GM12878 (cell line): ENCODE results near the gene RBM48. TPM values are rescaled to one million over a fixed set of nuclear protein-coding genes. Genes with fewer than 3 reads are reported as not detected.

Source experiments
- BCL11A ChIP-seq: IDR thresholded peaks from 2 replicates; pipeline ENCODE4 v1.6.1; 2011; ENCODE audit warnings: low read depth, low read length
- CBX3 ChIP-seq: fragments of 200-600 bp; sonication (generic); IDR thresholded peaks from 2 replicates; pipeline ENCODE4 v1.6.1; 2016; ENCODE audit warnings: low read depth, borderline replicate concordance
- EGR1 ChIP-seq, 2 experiments: IDR thresholded peaks; 1 replicate in 1 of 2; 2 replicates in 1 of 2; pipeline ENCODE4 v1.6.1; 2011 to 2012; ENCODE audit warnings: low read depth in 2 of 2, low read length in 2 of 2, borderline replicate concordance in 1 of 2, mild to moderate bottlenecking in 1 of 2, moderate library complexity in 1 of 2
- ESRRA ChIP-seq: IDR thresholded peaks from 2 replicates; pipeline ENCODE4 v1.6.1; 2012; ENCODE audit warnings: mild to moderate bottlenecking, low read length, improper control_type of control experiment
- HDAC6 ChIP-seq: fragments of 200-600 bp; sonication (generic); IDR thresholded peaks from one replicate; pipeline ENCODE4 v1.8.0; 2017; ENCODE audit warnings: antibody characterized with exemption; ENCODE audit not compliant: unreplicated experiment
- IRF4 ChIP-seq: IDR thresholded peaks from 2 replicates; pipeline ENCODE4 v1.6.1; 2011; ENCODE audit warnings: low read depth, low read length
- JUND ChIP-seq: IDR thresholded peaks from 2 replicates; pipeline ENCODE4 v1.6.1; 2012; ENCODE audit warnings: low read depth, mild to moderate bottlenecking, low read length, improper control_type of control experiment, moderate library complexity
- MTA2 ChIP-seq: fragments of 450-650 bp; IDR thresholded peaks from 2 replicates; pipeline ENCODE4 v1.6.1; 2016; ENCODE audit warnings: low read depth, mild to moderate bottlenecking, moderate library complexity
- NFYA ChIP-seq: IDR thresholded peaks from 2 replicates; pipeline ENCODE4 v1.6.1; 2011; ENCODE audit warnings: low read depth, mild to moderate bottlenecking, low read length, improper control_type of control experiment, borderline replicate concordance
- NR2C2 ChIP-seq: IDR thresholded peaks from 2 replicates; pipeline ENCODE4 v1.6.1; 2011; ENCODE audit warnings: borderline replicate concordance, low read depth; ENCODE audit not compliant: control insufficient read depth, insufficient read length
- POLR2AphosphoS2 ChIP-seq: IDR thresholded peaks from 2 replicates; pipeline ENCODE4 v1.6.1; 2011; ENCODE audit warnings: low read depth, mild to moderate bottlenecking, low read length, improper control_type of control experiment, moderate library complexity
- RAD51 ChIP-seq: fragments of 450-650 bp; IDR thresholded peaks from 2 replicates; pipeline ENCODE4 v1.6.1; 2016; ENCODE audit warnings: moderate library complexity, mild to moderate bottlenecking, inconsistent platforms
- RB1 ChIP-seq: fragments of 450-650 bp; formaldehyde crosslinking; IDR thresholded peaks from 2 replicates; pipeline ENCODE4 v1.6.1; 2017; ENCODE audit warnings: mild to moderate bottlenecking, borderline replicate concordance
- STAT1 ChIP-seq: fragments of 450-650 bp; conservative IDR thresholded peaks from 2 replicates; pipeline ENCODE4 v1.6.1; 2014; ENCODE audit warnings: antibody characterized with exemption, mild to moderate bottlenecking
- TCF3 ChIP-seq: IDR thresholded peaks from 2 replicates; pipeline ENCODE4 v1.6.1; 2012; ENCODE audit warnings: low read depth, mild to moderate bottlenecking, low read length, borderline replicate concordance; ENCODE audit not compliant: insufficient read depth
- ZNF207 ChIP-seq: fragments of 450-650 bp; IDR thresholded peaks from 2 replicates; pipeline ENCODE4 v1.6.1; 2014; ENCODE audit warnings: antibody characterized with exemption, mild to moderate bottlenecking, borderline replicate concordance
- ZNF217 ChIP-seq: fragments of 450-650 bp; IDR thresholded peaks from 2 replicates; pipeline ENCODE4 v1.6.1; 2017; ENCODE audit warnings: antibody characterized with exemption, mild to moderate bottlenecking
- ZNF384 ChIP-seq: IDR thresholded peaks from 2 replicates; pipeline ENCODE4 v1.6.1; 2012; ENCODE audit warnings: low read depth, mild to moderate bottlenecking, low read length, improper control_type of control experiment, borderline replicate concordance
- polyA plus RNA-seq, 11 experiments: library from polyadenylated mRNA; depleted of rRNA in 4 of 11; unstranded in 6 of 11; stranded (reverse) in 5 of 11; fragments of >200 nt; fragmentation: Nextera tagmentation in 4 of 11; fragmentation: Illumina TruSeq in 1 of 11; extraction: Ambion mirVana in 4 of 11; extraction: Trizol in 1 of 11; gene quantifications; 1 replicate in 1 of 11; 2 replicates in 10 of 11; pipeline versions ENCODE4 v1.2.1 to v1.2.3, GENCODE V29; 2011 to 2016; ENCODE audit warnings: inconsistent platforms in 2 of 11, missing spikeins in 2 of 11, low read depth in 1 of 11
- total RNA-seq, 4 experiments: library from RNA; depleted of rRNA in 3 of 4; stranded (reverse); fragments of >200 nt in 3 of 4; fragmentation: Illumina TruSeq in 1 of 4; extraction: Trizol in 1 of 4; gene quantifications; 2 replicates each; pipeline versions ENCODE4 v1.2.1 to v1.2.3, GENCODE V29; 2013 to 2021
- TF ChIP-seq, protein P1 (sequence below): fragments of 450-650 bp; IDR thresholded peaks from 2 replicates; pipeline ENCODE4 v1.6.1; 2017; ENCODE audit warnings: mild to moderate bottlenecking, moderate library complexity
- TF ChIP-seq, protein P2 (sequence below): fragments of 150-350 bp; IDR thresholded peaks from 2 replicates; pipeline ENCODE4 v1.6.1; 2014; ENCODE audit warnings: mild to moderate bottlenecking, low read depth, low read length
- TF ChIP-seq, protein P3 (sequence below): IDR thresholded peaks from 2 replicates; pipeline ENCODE4 v1.6.1; 2012; ENCODE audit warnings: low read depth, low read length, improper control_type of control experiment
- TF ChIP-seq, protein P4 (sequence below): IDR thresholded peaks from 2 replicates; pipeline ENCODE4 v1.6.1; 2011; ENCODE audit warnings: mild to moderate bottlenecking, low read depth, low read length, moderate library complexity; ENCODE audit not compliant: insufficient replicate concordance

RBM48 gene
- total and polyA plus RNA-seq, 10 of the 15 experiments (the other 5 are each of a cell fraction or from before 2014, with no cell fraction given): 8.5 to 14.7 (median 11.6) TPM

DNA sequence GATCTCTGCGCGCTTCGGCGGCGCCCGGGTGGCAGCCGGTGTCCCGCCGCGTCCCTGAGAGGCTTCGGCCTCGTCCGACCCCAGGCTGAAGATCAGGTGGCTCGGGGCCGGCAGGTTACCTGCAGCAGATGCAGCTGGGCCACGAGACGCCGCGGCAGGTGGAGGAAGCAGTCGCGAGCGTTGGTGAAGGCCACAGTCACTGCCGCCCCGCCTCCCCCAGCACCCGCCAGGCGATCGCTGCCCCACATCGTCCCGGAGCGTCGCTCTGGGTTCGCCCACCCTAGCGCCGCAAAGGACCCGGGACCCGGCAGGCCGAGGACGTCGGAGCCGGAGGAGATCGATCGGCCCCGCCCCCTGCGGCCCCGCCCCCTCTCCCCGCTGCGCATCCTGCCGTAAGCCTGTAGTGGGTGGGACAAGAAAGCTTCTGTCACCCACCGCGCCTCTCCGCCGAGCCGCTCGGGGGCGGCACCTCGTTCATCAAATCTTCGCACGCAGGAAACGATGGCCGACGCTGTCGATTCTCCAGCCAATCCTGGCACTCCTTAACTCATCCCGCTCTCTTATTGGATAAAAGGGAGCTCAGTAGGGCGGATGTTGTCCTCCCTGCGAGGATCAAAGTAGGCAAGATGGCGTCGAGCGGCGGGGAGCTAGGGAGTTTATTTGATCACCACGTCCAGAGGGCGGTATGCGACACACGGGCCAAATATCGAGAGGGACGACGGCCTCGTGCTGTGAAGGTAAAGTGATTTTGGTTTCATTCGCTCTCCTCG lies at the start of gene RBM48, which contains the start of gene PEX1 (continued):
- TF ChIP-seq NFYA (peak; percentile 15; the same call in 1 of the 2 replicates), RAD51 (0 out of 2 replicates have a peak, but pooled peaks have one; percentile 20), MTA2 (no peak), ESRRA (no peak), EGR1 (IDR thresholded peaks at IDR 0.05; ENCODE audit: borderline replicate concordance in 1 of 2, low read depth in 2 of 2, low read length in 2 of 2) (peak in 1 of 2 experiments; percentile 70; a peak in 2 of 3 replicates), IRF4 (0 out of 2 replicates have a peak, but pooled peaks have one; percentile 29), ZNF207 (peak; percentile 84; the same call in 1 of the 2 replicates), NR2C2 (peak; percentile 73), HDAC6 (no peak), ZNF384 (no peak), BCL11A (no peak), CBX3 (no peak), RB1 (no peak; the same call in 1 of the 2 replicates), ZNF217 (no peak), POLR2AphosphoS2 (0 out of 2 replicates have a peak, but pooled peaks have one; percentile 66), JUND (0 out of 2 replicates have a peak, but pooled peaks have one; percentile 20), TCF3 (no peak), STAT1 (no peak)
- TF ChIP-seq, protein P1, sequence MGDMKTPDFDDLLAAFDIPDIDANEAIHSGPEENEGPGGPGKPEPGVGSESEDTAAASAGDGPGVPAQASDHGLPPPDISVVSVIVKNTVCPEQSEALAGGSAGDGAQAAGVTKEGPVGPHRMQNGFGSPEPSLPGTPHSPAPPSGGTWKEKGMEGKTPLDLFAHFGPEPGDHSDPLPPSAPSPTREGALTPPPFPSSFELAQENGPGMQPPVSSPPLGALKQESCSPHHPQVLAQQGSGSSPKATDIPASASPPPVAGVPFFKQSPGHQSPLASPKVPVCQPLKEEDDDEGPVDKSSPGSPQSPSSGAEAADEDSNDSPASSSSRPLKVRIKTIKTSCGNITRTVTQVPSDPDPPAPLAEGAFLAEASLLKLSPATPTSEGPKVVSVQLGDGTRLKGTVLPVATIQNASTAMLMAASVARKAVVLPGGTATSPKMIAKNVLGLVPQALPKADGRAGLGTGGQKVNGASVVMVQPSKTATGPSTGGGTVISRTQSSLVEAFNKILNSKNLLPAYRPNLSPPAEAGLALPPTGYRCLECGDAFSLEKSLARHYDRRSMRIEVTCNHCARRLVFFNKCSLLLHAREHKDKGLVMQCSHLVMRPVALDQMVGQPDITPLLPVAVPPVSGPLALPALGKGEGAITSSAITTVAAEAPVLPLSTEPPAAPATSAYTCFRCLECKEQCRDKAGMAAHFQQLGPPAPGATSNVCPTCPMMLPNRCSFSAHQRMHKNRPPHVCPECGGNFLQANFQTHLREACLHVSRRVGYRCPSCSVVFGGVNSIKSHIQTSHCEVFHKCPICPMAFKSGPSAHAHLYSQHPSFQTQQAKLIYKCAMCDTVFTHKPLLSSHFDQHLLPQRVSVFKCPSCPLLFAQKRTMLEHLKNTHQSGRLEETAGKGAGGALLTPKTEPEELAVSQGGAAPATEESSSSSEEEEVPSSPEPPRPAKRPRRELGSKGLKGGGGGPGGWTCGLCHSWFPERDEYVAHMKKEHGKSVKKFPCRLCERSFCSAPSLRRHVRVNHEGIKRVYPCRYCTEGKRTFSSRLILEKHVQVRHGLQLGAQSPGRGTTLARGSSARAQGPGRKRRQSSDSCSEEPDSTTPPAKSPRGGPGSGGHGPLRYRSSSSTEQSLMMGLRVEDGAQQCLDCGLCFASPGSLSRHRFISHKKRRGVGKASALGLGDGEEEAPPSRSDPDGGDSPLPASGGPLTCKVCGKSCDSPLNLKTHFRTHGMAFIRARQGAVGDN: 0 out of 2 replicates have a peak, but pooled peaks have one; percentile 7
- TF ChIP-seq, protein P2, sequence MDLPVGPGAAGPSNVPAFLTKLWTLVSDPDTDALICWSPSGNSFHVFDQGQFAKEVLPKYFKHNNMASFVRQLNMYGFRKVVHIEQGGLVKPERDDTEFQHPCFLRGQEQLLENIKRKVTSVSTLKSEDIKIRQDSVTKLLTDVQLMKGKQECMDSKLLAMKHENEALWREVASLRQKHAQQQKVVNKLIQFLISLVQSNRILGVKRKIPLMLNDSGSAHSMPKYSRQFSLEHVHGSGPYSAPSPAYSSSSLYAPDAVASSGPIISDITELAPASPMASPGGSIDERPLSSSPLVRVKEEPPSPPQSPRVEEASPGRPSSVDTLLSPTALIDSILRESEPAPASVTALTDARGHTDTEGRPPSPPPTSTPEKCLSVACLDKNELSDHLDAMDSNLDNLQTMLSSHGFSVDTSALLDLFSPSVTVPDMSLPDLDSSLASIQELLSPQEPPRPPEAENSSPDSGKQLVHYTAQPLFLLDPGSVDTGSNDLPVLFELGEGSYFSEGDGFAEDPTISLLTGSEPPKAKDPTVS: 0 out of 2 replicates have a peak, but pooled peaks have one; percentile 25
- TF ChIP-seq, protein P3, sequence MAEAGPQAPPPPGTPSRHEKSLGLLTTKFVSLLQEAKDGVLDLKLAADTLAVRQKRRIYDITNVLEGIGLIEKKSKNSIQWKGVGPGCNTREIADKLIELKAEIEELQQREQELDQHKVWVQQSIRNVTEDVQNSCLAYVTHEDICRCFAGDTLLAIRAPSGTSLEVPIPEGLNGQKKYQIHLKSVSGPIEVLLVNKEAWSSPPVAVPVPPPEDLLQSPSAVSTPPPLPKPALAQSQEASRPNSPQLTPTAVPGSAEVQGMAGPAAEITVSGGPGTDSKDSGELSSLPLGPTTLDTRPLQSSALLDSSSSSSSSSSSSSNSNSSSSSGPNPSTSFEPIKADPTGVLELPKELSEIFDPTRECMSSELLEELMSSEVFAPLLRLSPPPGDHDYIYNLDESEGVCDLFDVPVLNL: 0 out of 2 replicates have a peak, but pooled peaks have one; percentile 10
- TF ChIP-seq, protein P4, sequence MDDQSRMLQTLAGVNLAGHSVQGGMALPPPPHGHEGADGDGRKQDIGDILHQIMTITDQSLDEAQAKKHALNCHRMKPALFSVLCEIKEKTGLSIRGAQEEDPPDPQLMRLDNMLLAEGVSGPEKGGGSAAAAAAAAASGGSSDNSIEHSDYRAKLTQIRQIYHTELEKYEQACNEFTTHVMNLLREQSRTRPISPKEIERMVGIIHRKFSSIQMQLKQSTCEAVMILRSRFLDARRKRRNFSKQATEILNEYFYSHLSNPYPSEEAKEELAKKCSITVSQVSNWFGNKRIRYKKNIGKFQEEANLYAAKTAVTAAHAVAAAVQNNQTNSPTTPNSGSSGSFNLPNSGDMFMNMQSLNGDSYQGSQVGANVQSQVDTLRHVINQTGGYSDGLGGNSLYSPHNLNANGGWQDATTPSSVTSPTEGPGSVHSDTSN: no peak
